ENCODE data around the gene TRIM24. TPM values are rescaled to one million over a fixed set of nuclear protein-coding genes. Genes with fewer than 3 reads are reported as not detected.
"Not testable (repeated sequence)": the region's sequence is repeated elsewhere in the genome, so short reads cannot be mapped to it uniquely, and the experiment has no call there.

Gene TRIM24
- total RNA-seq, 1 donor from 2014 or later: 116 TPM

DNA sequence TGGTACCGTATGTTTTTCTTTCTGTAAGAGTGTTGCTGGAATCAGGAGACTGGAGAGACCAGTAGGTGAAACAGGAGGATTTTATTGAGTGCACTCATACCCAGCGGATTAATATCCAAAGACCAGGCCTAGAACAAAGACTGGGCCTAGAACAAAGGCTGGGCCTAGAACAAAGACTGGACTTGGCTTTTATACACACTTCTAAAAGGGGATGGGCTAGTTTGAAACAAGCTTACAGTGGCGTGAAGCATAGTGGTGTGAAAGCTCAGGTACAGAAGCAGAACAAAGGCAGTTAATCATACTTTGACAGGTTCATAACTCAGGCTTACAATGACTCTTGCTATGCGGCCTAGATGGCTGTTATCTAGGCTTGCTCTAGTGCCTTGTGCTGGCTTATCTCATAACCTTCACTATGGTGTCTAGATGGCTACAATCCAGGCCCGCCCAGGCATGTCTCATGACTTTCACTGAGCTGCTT, 67.7 kb downstream of the TRIM24 start:
- Histone ChIP-seq H4K20me1 (ENCODE audit: low read depth) (no peaks in the 10 kb centered on the region), H3F3A (ENCODE audit: low read depth) (peaks cover 65% of the 10 kb centered on the region), H2AFZ (replicated peaks) (no peak overlapping the region), H3K79me2 (ENCODE audit: low read depth) (peaks cover 95% of the 10 kb centered on the region), H3K4me3 (no peak overlapping the region), H3K27ac (no peak overlapping the region), H3K9me3 (ENCODE audit: low read depth) (peaks cover 27% of the 10 kb centered on the region), H3K36me3 (peaks cover 83% of the 10 kb centered on the region), H3K4me2 (no peak overlapping the region), H3K9ac (no peak overlapping the region), H3K27me3 (no peaks in the 10 kb centered on the region), H3K4me1 (no peaks in the 10 kb centered on the region)
- peaks cover 51% of the 10 kb centered on the region for H3K9me3 Mint-ChIP-seq
- peaks cover 78% of the 10 kb centered on the region for H3K36me3 Mint-ChIP-seq
- peaks cover 2% of the 10 kb centered on the region for H3K27me3 Mint-ChIP-seq (ENCODE audit: insufficient read depth, low read depth)
- no peaks in the 10 kb centered on the region for H3K4me1 Mint-ChIP-seq
- no peak overlapping the region for H3K4me3 Mint-ChIP-seq
- DNase-seq (ENCODE audit: low spot score): peak; percentile 2
- TF ChIP-seq CTCF (IDR thresholded peaks at IDR 0.05): no peak
- no peak for TF ChIP-seq EZH2 (IDR thresholded peaks at IDR 0.05)
- no peak for TF ChIP-seq EZH2phosphoT487 (IDR thresholded peaks at IDR 0.05)
- H3K27ac Mint-ChIP-seq: no peak overlapping the region

DNA sequence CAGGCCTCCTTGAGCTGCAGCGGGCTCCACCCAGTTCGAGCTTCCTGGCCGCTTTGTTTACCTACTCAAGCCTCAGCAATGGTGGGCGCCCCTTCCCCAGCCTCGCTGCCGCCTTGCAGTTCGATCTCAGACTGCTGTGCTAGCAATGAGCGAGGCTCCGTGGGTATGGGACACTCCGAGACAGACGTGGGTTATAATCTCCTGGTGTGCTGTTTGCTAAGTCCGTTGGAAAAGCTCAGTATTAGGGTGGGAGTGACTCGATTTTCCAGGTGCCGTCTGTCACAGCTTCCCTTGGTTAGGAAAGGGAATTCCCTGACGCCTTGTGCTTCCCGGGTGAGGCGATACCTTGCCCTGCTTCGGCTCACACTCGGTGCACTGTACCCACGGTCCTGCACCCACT, 76.8 kb downstream of the TRIM24 start:
- Histone ChIP-seq H3K79me2 (ENCODE audit: low read depth) (peaks cover 97% of the 10 kb centered on the region), H3K36me3 (peaks cover 25% of the 10 kb centered on the region), H3F3A (ENCODE audit: low read depth) (peaks cover 27% of the 10 kb centered on the region)
- not testable (repeated sequence) for H3K4me3 Mint-ChIP-seq; H3K4me1 ChIP-seq; H3K27me3 Mint-ChIP-seq (ENCODE audit: insufficient read depth, low read depth); H4K20me1 ChIP-seq (ENCODE audit: low read depth); H3K27ac ChIP-seq; H3K4me1 Mint-ChIP-seq; H3K9me3 ChIP-seq (ENCODE audit: low read depth); H2AFZ ChIP-seq (replicated peaks); H3K4me3 ChIP-seq; H3K9ac ChIP-seq; DNase-seq (ENCODE audit: low spot score); H3K27me3 ChIP-seq; H3K4me2 ChIP-seq
- peaks cover 24% of the 10 kb centered on the region for H3K9me3 Mint-ChIP-seq
- H3K36me3 Mint-ChIP-seq: peaks cover 86% of the 10 kb centered on the region
- peak overlapping the region; percentile 66 for H3K27ac Mint-ChIP-seq

DNA sequence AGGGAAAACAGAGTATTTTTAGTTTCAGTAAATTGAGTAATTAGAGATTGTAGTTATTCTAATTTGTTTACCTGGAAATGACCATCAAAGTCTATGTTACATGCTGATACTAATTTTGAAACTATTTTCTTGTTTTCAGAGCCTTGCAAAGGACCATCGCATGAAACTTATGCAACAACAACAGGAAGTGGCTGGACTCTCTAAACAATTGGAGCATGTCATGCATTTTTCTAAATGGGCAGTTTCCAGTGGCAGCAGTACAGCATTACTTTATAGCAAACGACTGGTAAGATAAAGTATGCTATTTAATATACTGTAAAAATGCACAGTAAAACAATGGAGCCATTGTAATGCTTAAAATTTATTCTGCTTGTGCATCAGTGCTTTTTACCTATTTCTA, 78.5 kb downstream of the TRIM24 start:
- TF ChIP-seq EZH2phosphoT487 (IDR thresholded peaks at IDR 0.05) (no peak), CTCF (IDR thresholded peaks at IDR 0.05) (no peak), EZH2 (IDR thresholded peaks at IDR 0.05) (no peak)
- H3K27me3 Mint-ChIP-seq (ENCODE audit: insufficient read depth, low read depth): no peaks in the 10 kb centered on the region
- Histone ChIP-seq H3K4me3 (no peak overlapping the region), H3K4me2 (no peak overlapping the region), H3F3A (ENCODE audit: low read depth) (peaks cover 33% of the 10 kb centered on the region), H3K9ac (no peak overlapping the region), H2AFZ (replicated peaks) (no peak overlapping the region), H3K27me3 (no peaks in the 10 kb centered on the region), H3K9me3 (ENCODE audit: low read depth) (no peaks in the 10 kb centered on the region), H4K20me1 (ENCODE audit: low read depth) (no peaks in the 10 kb centered on the region), H3K36me3 (peaks cover 40% of the 10 kb centered on the region), H3K27ac (no peak overlapping the region), H3K79me2 (ENCODE audit: low read depth) (peaks cover 100% of the 10 kb centered on the region), H3K4me1 (no peaks in the 10 kb centered on the region)
- H3K27ac Mint-ChIP-seq: no peak overlapping the region
- no peak overlapping the region for H3K4me3 Mint-ChIP-seq
- peaks cover 17% of the 10 kb centered on the region for H3K9me3 Mint-ChIP-seq
- H3K36me3 Mint-ChIP-seq: peaks cover 82% of the 10 kb centered on the region
- DNase-seq (ENCODE audit: low spot score): no peak
- H3K4me1 Mint-ChIP-seq: no peaks in the 10 kb centered on the region

DNA sequence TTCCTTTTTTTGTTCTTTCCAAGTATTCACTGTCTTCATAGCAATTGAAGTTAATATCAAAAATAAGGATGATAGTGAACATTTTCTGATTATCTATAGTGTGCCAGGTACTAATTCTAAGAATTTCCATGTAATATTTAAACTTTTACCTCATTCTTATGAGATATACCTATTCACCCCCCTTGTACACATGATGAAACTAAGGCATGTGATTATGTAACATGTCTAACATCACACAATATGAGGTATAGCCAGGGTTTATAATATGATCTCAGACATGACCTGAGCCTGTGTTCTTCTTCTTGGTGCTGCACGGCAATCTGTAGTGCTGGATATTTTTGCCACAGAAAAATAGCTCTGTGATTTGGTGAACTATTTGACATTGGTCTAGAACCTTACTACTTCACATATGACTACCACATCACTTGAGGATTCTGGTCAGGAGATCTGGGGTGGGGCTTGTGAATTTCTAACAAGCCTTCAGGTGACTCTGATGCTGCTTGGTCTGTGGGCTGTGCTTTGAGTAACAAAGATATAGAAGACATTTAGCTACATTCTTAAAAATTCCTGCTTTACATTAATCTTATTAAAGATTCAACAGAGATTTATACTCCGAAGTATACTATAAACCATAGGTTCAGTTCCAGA, 79.1 kb downstream of the TRIM24 start:
- H3K27me3 Mint-ChIP-seq (ENCODE audit: insufficient read depth, low read depth): no peaks in the 10 kb centered on the region
- Histone ChIP-seq H3K4me2 (no peak overlapping the region), H3K9ac (no peak overlapping the region), H3K79me2 (ENCODE audit: low read depth) (peaks cover 100% of the 10 kb centered on the region), H3K27me3 (no peaks in the 10 kb centered on the region), H2AFZ (replicated peaks) (no peak overlapping the region), H3K27ac (no peak overlapping the region), H3K4me1 (no peaks in the 10 kb centered on the region), H3K36me3 (peaks cover 40% of the 10 kb centered on the region), H3F3A (ENCODE audit: low read depth) (peaks cover 39% of the 10 kb centered on the region), H3K4me3 (no peak overlapping the region), H4K20me1 (ENCODE audit: low read depth) (no peaks in the 10 kb centered on the region), H3K9me3 (ENCODE audit: low read depth) (no peaks in the 10 kb centered on the region)
- no peak overlapping the region for H3K27ac Mint-ChIP-seq
- H3K4me3 Mint-ChIP-seq: no peak overlapping the region
- peaks cover 12% of the 10 kb centered on the region for H3K9me3 Mint-ChIP-seq
- H3K4me1 Mint-ChIP-seq: no peaks in the 10 kb centered on the region
- no peak for DNase-seq (ENCODE audit: low spot score)
- TF ChIP-seq EZH2phosphoT487 (IDR thresholded peaks at IDR 0.05): no peak
- peaks cover 81% of the 10 kb centered on the region for H3K36me3 Mint-ChIP-seq

All from neural progenitor cell (in vitro differentiated cells).